ENCODE results near the gene PTPRR. TPM values are rescaled to one million over a fixed set of nuclear protein-coding genes. Genes with fewer than 3 reads are reported as not detected.

Gene PTPRR
- total and polyA plus RNA-seq, 2 of the 4 experiments (the other 2 are of a cell fraction) = 0.18 to 0.21 TPM

DNA sequence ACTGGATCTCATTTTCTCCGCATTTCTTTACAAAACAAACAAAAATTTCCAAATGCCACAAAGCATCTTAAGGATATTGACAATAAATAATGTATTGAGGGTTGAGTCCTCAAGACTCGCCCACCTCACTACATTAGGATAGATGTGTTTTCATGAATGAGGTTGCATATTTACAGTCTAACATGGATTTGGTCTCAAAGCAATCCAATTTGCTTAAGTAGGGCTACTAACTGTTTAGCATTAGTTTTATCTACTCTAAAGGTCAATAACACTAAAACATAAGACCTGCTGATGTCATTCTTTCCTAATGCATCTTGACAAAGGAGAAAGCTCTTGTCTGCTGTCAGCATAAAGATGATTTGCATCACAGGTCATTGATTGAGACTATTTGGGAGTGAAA is 82.4 kb downstream of the PTPRR start:
- intact Hi-C loops (cut with micrococcal nuclease) = no loop called here
- in situ Hi-C loops (cut with MboI; ENCODE audit: low sequenced_read_pairs) = no loop called here
- Histone ChIP-seq H3K56ac (ENCODE audit: extremely low read depth, insufficient read depth, low read length) (no peak overlapping the region), H3K23ac (ENCODE audit: low read depth, low read length) (no peak overlapping the region), H4K8ac (ENCODE audit: low read depth in 2 of 2, low read length in 2 of 2) (no peak overlapping the region), H3K9ac (ENCODE audit: low read depth, low read length) (no peak overlapping the region), H2BK15ac (ENCODE audit: low read depth, low read length) (no peak overlapping the region), H3K4me2 (ENCODE audit: low read depth, low read length) (no peak overlapping the region), H3K27me3 (ENCODE audit: control insufficient read depth, insufficient read depth, low read length) (no peaks in the 10 kb centered on the region), H4K20me1 (ENCODE audit: insufficient read depth, low read length) (no peaks in the 10 kb centered on the region), H2BK120ac (ENCODE audit: low read depth, low read length) (no peak overlapping the region), H2BK5ac (ENCODE audit: low read depth, low read length, poor library complexity, severe bottlenecking) (no peak overlapping the region), H2AK9ac (replicated peaks; ENCODE audit: low read depth, low read length, poor library complexity) (no peak overlapping the region), H3K9me3 (ENCODE audit: control insufficient read depth, insufficient read depth, low read length) (peaks cover 2% of the 10 kb centered on the region; the same call in 1 of the 2 replicates), H3K18ac (ENCODE audit: low read depth, low read length) (no peak overlapping the region), H3K14ac (replicated peaks; ENCODE audit: low read depth, low read length) (no peak overlapping the region), H3K27ac (ENCODE audit: insufficient read depth, low read length) (no peak overlapping the region), H3K4me1 (ENCODE audit: control insufficient read depth, insufficient read depth, low read length) (no peaks in the 10 kb centered on the region), H4K5ac (ENCODE audit: low read depth, low read length) (no peak overlapping the region), H2BK20ac (ENCODE audit: low read depth, low read length) (no peak overlapping the region), H3K79me1 (ENCODE audit: low read depth in 1 of 2, low read length in 2 of 2) (no peaks in the 10 kb centered on the region), H3K4ac (ENCODE audit: low read depth, low read length) (no peak overlapping the region), H2AK5ac (ENCODE audit: low read depth, low read length) (no peak overlapping the region), H4K91ac (ENCODE audit: insufficient read depth, low read depth, low read length) (no peak overlapping the region), H3K4me3 (ENCODE audit: insufficient read depth, low read depth, low read length) (no peak overlapping the region), H3K36me3 (ENCODE audit: control insufficient read depth, insufficient read depth, low read length) (no peaks in the 10 kb centered on the region), H2AFZ (replicated peaks; ENCODE audit: low read length, poor library complexity) (no peak overlapping the region), H3K9me1 (ENCODE audit: insufficient read depth, low read length) (no peaks in the 10 kb centered on the region)
- dilution Hi-C loops (cut with HindIII; ENCODE audit: low sequenced_read_pairs, unreplicated experiment) = no loop called here
- DNase-seq (no peak), ATAC-seq (ENCODE audit: low read depth) (no peak)
- no peak for TF ChIP-seq RFX5 (IDR thresholded peaks at IDR 0.05; ENCODE audit: low read depth, low read length)
- TF ChIP-seq, protein P1, sequence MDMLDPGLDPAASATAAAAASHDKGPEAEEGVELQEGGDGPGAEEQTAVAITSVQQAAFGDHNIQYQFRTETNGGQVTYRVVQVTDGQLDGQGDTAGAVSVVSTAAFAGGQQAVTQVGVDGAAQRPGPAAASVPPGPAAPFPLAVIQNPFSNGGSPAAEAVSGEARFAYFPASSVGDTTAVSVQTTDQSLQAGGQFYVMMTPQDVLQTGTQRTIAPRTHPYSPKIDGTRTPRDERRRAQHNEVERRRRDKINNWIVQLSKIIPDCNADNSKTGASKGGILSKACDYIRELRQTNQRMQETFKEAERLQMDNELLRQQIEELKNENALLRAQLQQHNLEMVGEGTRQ (IDR thresholded peaks at IDR 0.05; ENCODE audit: low read depth, low read length) = no peak
- TF ChIP-seq, protein P2, sequence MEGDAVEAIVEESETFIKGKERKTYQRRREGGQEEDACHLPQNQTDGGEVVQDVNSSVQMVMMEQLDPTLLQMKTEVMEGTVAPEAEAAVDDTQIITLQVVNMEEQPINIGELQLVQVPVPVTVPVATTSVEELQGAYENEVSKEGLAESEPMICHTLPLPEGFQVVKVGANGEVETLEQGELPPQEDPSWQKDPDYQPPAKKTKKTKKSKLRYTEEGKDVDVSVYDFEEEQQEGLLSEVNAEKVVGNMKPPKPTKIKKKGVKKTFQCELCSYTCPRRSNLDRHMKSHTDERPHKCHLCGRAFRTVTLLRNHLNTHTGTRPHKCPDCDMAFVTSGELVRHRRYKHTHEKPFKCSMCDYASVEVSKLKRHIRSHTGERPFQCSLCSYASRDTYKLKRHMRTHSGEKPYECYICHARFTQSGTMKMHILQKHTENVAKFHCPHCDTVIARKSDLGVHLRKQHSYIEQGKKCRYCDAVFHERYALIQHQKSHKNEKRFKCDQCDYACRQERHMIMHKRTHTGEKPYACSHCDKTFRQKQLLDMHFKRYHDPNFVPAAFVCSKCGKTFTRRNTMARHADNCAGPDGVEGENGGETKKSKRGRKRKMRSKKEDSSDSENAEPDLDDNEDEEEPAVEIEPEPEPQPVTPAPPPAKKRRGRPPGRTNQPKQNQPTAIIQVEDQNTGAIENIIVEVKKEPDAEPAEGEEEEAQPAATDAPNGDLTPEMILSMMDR (conservative IDR thresholded peaks at IDR 0.05; ENCODE audit: low read depth, low read length) = no peak
- TF ChIP-seq MAZ (IDR thresholded peaks at IDR 0.05; ENCODE audit: borderline replicate concordance, low read depth, low read length) = no peak
- no peak for TF ChIP-seq NFE2L2 (IDR thresholded peaks at IDR 0.05; ENCODE audit: low read depth, low read length)
- TF ChIP-seq RCOR1 (IDR thresholded peaks at IDR 0.05; ENCODE audit: insufficient replicate concordance, low read length) = no peak
- no peak for TF ChIP-seq BHLHE40 (IDR thresholded peaks at IDR 0.05; ENCODE audit: low read depth, low read length)
- no peak for TF ChIP-seq CHD1 (IDR thresholded peaks at IDR 0.05; ENCODE audit: low read depth, low read length)
- TF ChIP-seq POLR2A (IDR thresholded peaks at IDR 0.05; ENCODE audit: low read depth, low read length) = no peak
- TF ChIP-seq MAFK (IDR thresholded peaks at IDR 0.05; ENCODE audit: low read depth, low read length) = no peak
- TF ChIP-seq SMC3 (IDR thresholded peaks at IDR 0.05; ENCODE audit: low read depth, low read length) = no peak
- no peak for TF ChIP-seq RAD21 (IDR thresholded peaks at IDR 0.05; ENCODE audit: low read length)
- TF ChIP-seq MXI1 (IDR thresholded peaks at IDR 0.05; ENCODE audit: borderline replicate concordance, low read depth, low read length) = no peak
- TF ChIP-seq CEBPB (IDR thresholded peaks at IDR 0.05; ENCODE audit: low read depth, low read length) = no peak
- no peak for TF ChIP-seq FOS (IDR thresholded peaks at IDR 0.05; ENCODE audit: low read depth, low read length)
- TF ChIP-seq, protein P3, sequence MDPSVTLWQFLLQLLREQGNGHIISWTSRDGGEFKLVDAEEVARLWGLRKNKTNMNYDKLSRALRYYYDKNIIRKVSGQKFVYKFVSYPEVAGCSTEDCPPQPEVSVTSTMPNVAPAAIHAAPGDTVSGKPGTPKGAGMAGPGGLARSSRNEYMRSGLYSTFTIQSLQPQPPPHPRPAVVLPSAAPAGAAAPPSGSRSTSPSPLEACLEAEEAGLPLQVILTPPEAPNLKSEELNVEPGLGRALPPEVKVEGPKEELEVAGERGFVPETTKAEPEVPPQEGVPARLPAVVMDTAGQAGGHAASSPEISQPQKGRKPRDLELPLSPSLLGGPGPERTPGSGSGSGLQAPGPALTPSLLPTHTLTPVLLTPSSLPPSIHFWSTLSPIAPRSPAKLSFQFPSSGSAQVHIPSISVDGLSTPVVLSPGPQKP (IDR thresholded peaks at IDR 0.05; ENCODE audit: borderline replicate concordance, low read depth, low read length) = no peak
- ChIA-PET CTCF (no interaction called here), POLR2A (ENCODE audit: unreplicated experiment) (interaction anchor here (0.7 kb wide), 1 partner anchor 16 kb away, joined by 3 read pairs; no protein-coding TSS in a partner anchor)
- BruUV-seq (replicated peaks) = no TSS peak
- no CpG with 5 or more reads among the region's 2 CpGs for WGBS, 2 experiments (ENCODE audit: extremely low coverage in 2 of 2, insufficient read length in 1 of 2)

Measured in IMR-90 (cell line).